Parathyroid adenoma (tissue), 2 donors: ENCODE data around the gene SCFD2.

Experiments
- H2AFZ ChIP-seq: fragments of 300-600 bp; sonication (generic); one replicate; pipeline ENCODE4 v1.7.0; 2017; ENCODE audit warnings: antibody characterized with exemption, mild to moderate bottlenecking
- H3K27ac ChIP-seq: fragments of 300-600 bp; sonication (generic); one replicate; pipeline ENCODE4 v1.7.0; 2017
- H3K27me3 ChIP-seq: fragments of 300-600 bp; sonication (generic); one replicate; pipeline ENCODE4 v1.7.0; 2017; ENCODE audit warnings: low read length; ENCODE audit not compliant: control insufficient read depth, insufficient read depth
- H3K36me3 ChIP-seq: fragments of 300-600 bp; sonication (generic); one replicate; pipeline ENCODE4 v1.7.0; 2017; ENCODE audit warnings: low read length; ENCODE audit not compliant: control insufficient read depth, insufficient read depth
- H3K4me1 ChIP-seq: fragments of 300-600 bp; sonication (generic); one replicate; pipeline ENCODE4 v1.7.0; 2017; ENCODE audit warnings: control low read depth
- H3K4me2 ChIP-seq: fragments of 300-600 bp; sonication (generic); one replicate; pipeline ENCODE4 v1.7.0; 2017; ENCODE audit warnings: low read length
- H3K4me3 ChIP-seq: fragments of 300-600 bp; sonication (generic); one replicate; pipeline ENCODE4 v1.7.0; 2017; ENCODE audit warnings: low read depth, low read length
- H3K79me2 ChIP-seq: fragments of 300-600 bp; sonication (generic); one replicate; pipeline ENCODE4 v1.7.0; 2017; ENCODE audit warnings: control low read depth
- H3K9ac ChIP-seq: fragments of 300-600 bp; sonication (generic); one replicate; pipeline ENCODE4 v1.7.0; 2017; ENCODE audit warnings: mild to moderate bottlenecking
- H3K9me3 ChIP-seq: fragments of 300-600 bp; sonication (generic); one replicate; pipeline ENCODE4 v1.7.0; 2017; ENCODE audit warnings: low read length; ENCODE audit not compliant: control insufficient read depth
- TF ChIP-seq, protein P1 (sequence below): fragments of 300-600 bp; sonication (generic); IDR thresholded peaks from one replicate; pipeline ENCODE4 v1.7.0; 2017; ENCODE audit warnings: antibody characterized with exemption, mild to moderate bottlenecking
- donor health status: primary hyperparathyroidism.

Gene SCFD2

DNA sequence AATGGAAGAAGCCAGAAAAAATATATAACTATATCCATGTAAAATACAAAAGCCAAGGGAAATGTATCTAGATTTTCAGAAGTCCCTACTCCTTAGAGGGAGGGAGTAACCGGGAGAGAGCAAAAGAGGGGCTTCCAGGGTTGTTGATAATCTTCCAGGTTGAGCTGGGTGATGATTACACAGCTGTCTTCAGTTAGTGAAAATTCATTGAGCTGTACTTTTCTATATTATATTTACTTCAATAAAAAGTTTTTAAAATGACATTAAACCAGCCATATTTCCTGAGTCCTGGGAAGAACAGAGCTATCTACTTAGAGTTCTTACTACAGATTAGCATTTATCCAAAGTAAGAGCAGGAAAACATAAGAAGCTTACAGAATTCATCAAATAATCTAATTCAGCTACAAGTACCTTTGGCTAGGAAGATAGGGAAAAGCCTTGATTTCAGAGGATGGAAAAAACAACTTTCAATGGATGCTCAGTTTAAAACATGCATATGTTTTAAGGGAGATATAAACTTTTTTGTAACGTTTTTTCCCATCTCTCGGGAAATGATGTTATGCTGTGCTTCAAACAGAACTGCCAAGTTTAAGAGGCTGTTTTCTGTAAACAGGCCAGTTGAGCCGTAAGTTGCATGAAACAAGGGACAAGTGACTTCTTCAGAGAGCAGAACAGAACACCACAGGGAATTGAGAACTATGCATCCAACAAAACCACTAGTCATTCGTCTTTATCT is 204.6 kb downstream of the SCFD2 start:
- Histone ChIP-seq H2AFZ (no peak overlapping the region), H3K79me2 (no peaks in the 10 kb centered on the region), H3K27me3 (no peaks in the 10 kb centered on the region), H3K9me3 (no peaks in the 10 kb centered on the region), H3K4me1 (no peaks in the 10 kb centered on the region), H3K4me2 (no peak overlapping the region), H3K9ac (no peak overlapping the region), H3K4me3 (no peak overlapping the region), H3K27ac (no peak overlapping the region), H3K36me3 (no peaks in the 10 kb centered on the region)
- TF ChIP-seq, protein P1, sequence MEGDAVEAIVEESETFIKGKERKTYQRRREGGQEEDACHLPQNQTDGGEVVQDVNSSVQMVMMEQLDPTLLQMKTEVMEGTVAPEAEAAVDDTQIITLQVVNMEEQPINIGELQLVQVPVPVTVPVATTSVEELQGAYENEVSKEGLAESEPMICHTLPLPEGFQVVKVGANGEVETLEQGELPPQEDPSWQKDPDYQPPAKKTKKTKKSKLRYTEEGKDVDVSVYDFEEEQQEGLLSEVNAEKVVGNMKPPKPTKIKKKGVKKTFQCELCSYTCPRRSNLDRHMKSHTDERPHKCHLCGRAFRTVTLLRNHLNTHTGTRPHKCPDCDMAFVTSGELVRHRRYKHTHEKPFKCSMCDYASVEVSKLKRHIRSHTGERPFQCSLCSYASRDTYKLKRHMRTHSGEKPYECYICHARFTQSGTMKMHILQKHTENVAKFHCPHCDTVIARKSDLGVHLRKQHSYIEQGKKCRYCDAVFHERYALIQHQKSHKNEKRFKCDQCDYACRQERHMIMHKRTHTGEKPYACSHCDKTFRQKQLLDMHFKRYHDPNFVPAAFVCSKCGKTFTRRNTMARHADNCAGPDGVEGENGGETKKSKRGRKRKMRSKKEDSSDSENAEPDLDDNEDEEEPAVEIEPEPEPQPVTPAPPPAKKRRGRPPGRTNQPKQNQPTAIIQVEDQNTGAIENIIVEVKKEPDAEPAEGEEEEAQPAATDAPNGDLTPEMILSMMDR: no peak

- Histone ChIP-seq H3K9ac (no peak overlapping the region), H3K4me3 (no peak overlapping the region), H3K4me1 (no peaks in the 10 kb centered on the region), H3K27me3 (no peaks in the 10 kb centered on the region), H3K27ac (no peak overlapping the region), H3K79me2 (no peaks in the 10 kb centered on the region), H3K36me3 (no peaks in the 10 kb centered on the region), H3K9me3 (no peaks in the 10 kb centered on the region), H3K4me2 (no peak overlapping the region), H2AFZ (no peak overlapping the region)
- TF ChIP-seq, protein P1: no peak
Observed at GRCh38 chr4:53156896-53157295, 209.0 kb downstream of the SCFD2 start.

DNA sequence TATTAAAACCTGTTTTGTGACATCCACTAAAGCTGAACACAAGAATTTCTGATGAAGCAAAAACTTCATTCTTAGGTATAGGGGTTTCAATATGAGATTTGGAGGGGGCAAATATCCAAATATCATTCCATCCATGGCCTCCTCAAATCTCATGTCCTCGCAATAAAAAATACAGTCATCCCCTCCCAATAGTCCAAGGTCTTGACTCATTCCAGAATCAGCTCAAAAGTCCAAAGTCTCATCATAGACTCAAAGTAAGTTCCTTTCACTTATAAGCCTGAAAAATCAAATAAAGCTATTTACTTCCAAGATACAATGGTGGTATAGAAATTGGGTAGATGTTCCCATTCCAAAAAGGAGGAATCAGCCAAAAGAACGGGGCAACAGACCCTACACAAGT is 213.4 kb downstream of the SCFD2 start:
- Histone ChIP-seq H3K36me3 (no peaks in the 10 kb centered on the region), H3K79me2 (no peaks in the 10 kb centered on the region), H3K27me3 (no peaks in the 10 kb centered on the region), H2AFZ (no peak overlapping the region), H3K4me1 (no peaks in the 10 kb centered on the region), H3K9ac (no peak overlapping the region), H3K4me3 (no peak overlapping the region), H3K9me3 (no peaks in the 10 kb centered on the region), H3K27ac (no peak overlapping the region), H3K4me2 (no peak overlapping the region)
- TF ChIP-seq, protein P1: no peak

GRCh38 chr4:53151489-53151788 is 214.4 kb downstream of the SCFD2 start:
- H3K4me1 ChIP-seq: no peaks in the 10 kb centered on the region
- H2AFZ ChIP-seq: no peak overlapping the region
- no peaks in the 10 kb centered on the region for H3K9me3 ChIP-seq
- H3K27ac ChIP-seq: no peak overlapping the region
- H3K4me3 ChIP-seq: no peak overlapping the region
- no peak overlapping the region for H3K4me2 ChIP-seq
- no peak overlapping the region for H3K9ac ChIP-seq
- no peaks in the 10 kb centered on the region for H3K36me3 ChIP-seq
- H3K27me3 ChIP-seq: no peaks in the 10 kb centered on the region
- no peaks in the 10 kb centered on the region for H3K79me2 ChIP-seq
- TF ChIP-seq, protein P1: no peak
